Glutamatergic neuron (in vitro differentiated cells): ENCODE data around the gene TTC38. TPM values are rescaled to one million over a fixed set of nuclear protein-coding genes. Genes with fewer than 3 reads are reported as not detected.

ENCODE experiments used
- DNase-seq: peaks from one replicate; pipeline ENCODE4 v3.0.0; 2022
- H3K27ac Mint-ChIP-seq: one replicate; pipeline ENCODE4 v1.8.0; 2020; ENCODE audit warnings: mild to moderate bottlenecking, mixed read lengths, inconsistent platforms; ENCODE audit not compliant: unreplicated experiment
- H3K27me3 Mint-ChIP-seq: one replicate; pipeline ENCODE4 v1.8.0; 2020; ENCODE audit warnings: mild to moderate bottlenecking, moderate library complexity, mixed read lengths, inconsistent platforms; ENCODE audit not compliant: unreplicated experiment
- H3K36me3 Mint-ChIP-seq: one replicate; pipeline ENCODE4 v1.8.0; 2020; ENCODE audit warnings: mild to moderate bottlenecking, mixed read lengths, inconsistent platforms; ENCODE audit not compliant: unreplicated experiment
- H3K4me1 Mint-ChIP-seq: one replicate; pipeline ENCODE4 v1.8.0; 2020; ENCODE audit warnings: mild to moderate bottlenecking, low read depth, mixed read lengths, inconsistent platforms; ENCODE audit not compliant: unreplicated experiment
- H3K4me3 Mint-ChIP-seq: one replicate; pipeline ENCODE4 v1.8.0; 2020; ENCODE audit warnings: mild to moderate bottlenecking, mixed read lengths, inconsistent platforms; ENCODE audit not compliant: unreplicated experiment
- H3K9me3 Mint-ChIP-seq: one replicate; pipeline ENCODE4 v1.8.0; 2020; ENCODE audit warnings: mild to moderate bottlenecking, moderate library complexity, mixed read lengths, inconsistent platforms; ENCODE audit not compliant: unreplicated experiment
- total RNA-seq: library from RNA; stranded (reverse); fragmentation: NEBNext Ultra II Directional; extraction: Animal tissue kit (Norgen Biotek cat#: 25700); gene quantifications from one replicate; pipeline ENCODE4 v1.2.1, GENCODE V29; 2021; ENCODE audit not compliant: unreplicated experiment
- TF ChIP-seq, protein P1 (sequence below): fragments of 200-600 bp; sonication (generic); IDR thresholded peaks from one replicate; pipeline ENCODE4 v1.5.0; 2021; ENCODE audit not compliant: partially characterized antibody, unreplicated experiment

TTC38 gene
- total RNA-seq, 1 donor from 2014 or later = 12.5 TPM

DNA sequence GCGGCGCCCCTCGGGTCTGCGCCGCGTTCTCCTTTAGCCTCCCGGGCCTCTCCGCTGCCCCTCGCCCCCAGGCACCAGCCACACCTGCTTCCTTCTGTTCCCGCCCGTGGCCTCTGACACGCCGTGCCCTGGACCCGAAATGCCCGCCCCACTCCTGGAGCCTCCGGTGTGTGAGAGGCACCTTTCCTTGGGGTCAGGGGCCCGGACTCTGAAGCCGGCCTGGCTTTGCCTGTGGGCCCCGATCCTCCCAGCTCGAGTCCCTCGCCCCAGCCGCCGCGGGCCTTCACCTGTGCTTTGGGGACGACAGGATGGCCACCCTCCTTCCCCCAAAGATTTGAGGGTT, 17.1 kb upstream of the TTC38 start:
- Mint-ChIP-seq H3K36me3 (no peaks in the 10 kb centered on the region), H3K9me3 (peaks cover 2% of the 10 kb centered on the region), H3K27ac (peak overlapping the region; percentile 48), H3K27me3 (peaks cover 7% of the 10 kb centered on the region), H3K4me1 (no peaks in the 10 kb centered on the region), H3K4me3 (peak overlapping the region; percentile 85)
- TF ChIP-seq, protein P1, sequence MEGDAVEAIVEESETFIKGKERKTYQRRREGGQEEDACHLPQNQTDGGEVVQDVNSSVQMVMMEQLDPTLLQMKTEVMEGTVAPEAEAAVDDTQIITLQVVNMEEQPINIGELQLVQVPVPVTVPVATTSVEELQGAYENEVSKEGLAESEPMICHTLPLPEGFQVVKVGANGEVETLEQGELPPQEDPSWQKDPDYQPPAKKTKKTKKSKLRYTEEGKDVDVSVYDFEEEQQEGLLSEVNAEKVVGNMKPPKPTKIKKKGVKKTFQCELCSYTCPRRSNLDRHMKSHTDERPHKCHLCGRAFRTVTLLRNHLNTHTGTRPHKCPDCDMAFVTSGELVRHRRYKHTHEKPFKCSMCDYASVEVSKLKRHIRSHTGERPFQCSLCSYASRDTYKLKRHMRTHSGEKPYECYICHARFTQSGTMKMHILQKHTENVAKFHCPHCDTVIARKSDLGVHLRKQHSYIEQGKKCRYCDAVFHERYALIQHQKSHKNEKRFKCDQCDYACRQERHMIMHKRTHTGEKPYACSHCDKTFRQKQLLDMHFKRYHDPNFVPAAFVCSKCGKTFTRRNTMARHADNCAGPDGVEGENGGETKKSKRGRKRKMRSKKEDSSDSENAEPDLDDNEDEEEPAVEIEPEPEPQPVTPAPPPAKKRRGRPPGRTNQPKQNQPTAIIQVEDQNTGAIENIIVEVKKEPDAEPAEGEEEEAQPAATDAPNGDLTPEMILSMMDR = no peak
- DNase-seq = no peak

DNA sequence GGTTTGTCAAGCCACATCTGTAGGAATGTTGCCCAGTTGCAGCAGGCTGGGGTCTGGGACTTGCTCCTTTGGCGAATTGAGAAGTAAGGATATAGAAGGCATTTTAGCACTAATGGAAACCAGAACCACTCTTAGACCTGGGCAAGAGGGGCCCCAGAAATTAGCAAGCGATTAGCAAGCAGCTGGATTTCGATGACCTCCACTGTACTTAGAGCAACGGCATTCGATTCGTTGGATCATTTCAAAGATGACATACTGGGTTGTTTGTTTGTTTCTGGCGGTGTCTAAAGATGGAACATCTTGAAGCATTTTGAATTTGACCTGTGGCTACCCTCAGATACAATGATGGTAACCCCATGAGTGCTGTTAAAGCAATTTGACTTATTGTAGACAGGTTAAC, 16.5 kb upstream of the TTC38 start:
- H3K4me1 Mint-ChIP-seq = no peaks in the 10 kb centered on the region
- TF ChIP-seq, protein P1 = no peak
- peaks cover 7% of the 10 kb centered on the region for H3K27me3 Mint-ChIP-seq
- peaks cover under 1% of the 10 kb centered on the region for H3K36me3 Mint-ChIP-seq
- H3K4me3 Mint-ChIP-seq = peak overlapping the region; percentile 85
- DNase-seq = no peak
- H3K27ac Mint-ChIP-seq = no peak overlapping the region
- peaks cover 2% of the 10 kb centered on the region for H3K9me3 Mint-ChIP-seq

DNA sequence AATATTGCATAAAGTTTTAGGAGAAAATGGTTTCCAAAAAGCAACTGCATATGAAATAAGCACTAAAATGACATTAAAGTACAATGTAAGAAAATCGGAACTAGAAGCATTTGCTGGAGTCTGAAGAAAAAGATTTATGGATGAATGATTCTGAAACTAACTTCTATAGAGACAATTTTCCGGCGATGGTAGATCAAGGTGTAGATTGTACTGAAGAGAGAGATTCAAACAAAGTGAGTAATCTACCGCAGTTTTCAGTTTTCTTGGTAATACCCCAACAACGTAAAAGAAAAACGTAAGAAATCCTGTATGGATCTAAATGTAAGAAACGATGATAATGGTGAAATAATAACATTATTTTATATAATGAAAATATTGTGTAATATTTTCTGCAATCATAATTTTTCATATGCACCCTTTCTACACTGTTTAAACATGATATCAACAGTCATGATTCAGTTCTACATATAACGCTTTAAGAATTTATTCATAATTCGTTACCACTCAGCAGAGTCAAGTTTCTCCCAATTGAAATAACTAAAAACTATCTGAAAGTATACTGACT, 15.9 kb upstream of the TTC38 start:
- Mint-ChIP-seq H3K4me1 (no peaks in the 10 kb centered on the region), H3K4me3 (no peak overlapping the region), H3K27ac (no peak overlapping the region), H3K27me3 (peaks cover 7% of the 10 kb centered on the region), H3K9me3 (peaks cover 2% of the 10 kb centered on the region), H3K36me3 (peaks cover 7% of the 10 kb centered on the region)
- DNase-seq = no peak
- TF ChIP-seq, protein P1 = no peak

DNA sequence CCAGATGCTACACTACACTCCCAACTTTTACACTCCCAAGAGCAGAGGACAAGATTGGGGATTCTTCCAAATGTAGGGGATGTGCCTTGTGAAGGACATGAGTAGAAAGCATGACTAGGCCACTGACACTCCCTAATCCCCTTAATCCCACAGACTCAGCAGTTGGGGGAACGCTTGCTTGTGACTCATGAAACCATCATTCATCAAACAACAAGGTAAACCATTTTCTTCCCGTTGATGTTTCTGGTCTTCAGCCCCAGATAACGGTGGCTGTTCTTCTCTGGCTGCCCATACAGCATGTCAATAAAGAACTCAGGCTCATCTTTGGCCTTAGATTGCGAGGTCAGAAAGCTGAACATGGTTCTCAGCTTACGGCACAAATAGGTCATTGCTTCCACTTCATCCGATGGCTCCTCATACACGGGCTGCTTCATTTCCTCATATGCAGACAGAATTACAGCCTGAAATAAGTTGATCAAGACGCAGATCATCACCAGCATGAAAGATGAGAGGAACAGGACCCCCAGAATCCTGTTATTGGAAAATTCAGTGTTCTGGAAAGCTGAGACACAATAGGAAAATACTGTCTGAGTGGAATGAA, 11.3 kb upstream of the TTC38 start:
- Mint-ChIP-seq H3K27ac (no peak overlapping the region), H3K36me3 (peaks cover 28% of the 10 kb centered on the region), H3K4me1 (no peaks in the 10 kb centered on the region), H3K9me3 (no peaks in the 10 kb centered on the region), H3K4me3 (no peak overlapping the region), H3K27me3 (peaks cover 9% of the 10 kb centered on the region)
- no peak for DNase-seq
- TF ChIP-seq, protein P1 = no peak

DNA sequence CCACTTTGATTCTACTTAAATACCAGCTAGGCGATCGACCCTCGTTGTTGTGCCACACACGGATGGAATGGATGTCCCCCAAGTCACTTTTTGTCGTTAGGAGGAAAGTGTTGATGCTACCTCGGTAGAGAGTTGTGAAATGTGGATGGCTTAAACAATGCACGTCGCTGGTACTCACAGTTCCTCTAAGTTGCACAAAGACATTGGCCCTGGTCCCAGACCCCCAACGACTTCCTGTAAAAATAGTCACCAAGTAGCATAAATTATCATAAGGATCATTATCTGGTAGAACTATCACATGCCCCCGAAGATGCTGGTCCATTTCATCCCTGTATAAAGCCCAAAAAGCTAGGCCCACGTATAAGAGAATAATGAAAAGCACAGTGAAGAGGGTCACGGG, 8.4 kb upstream of the TTC38 start:
- Mint-ChIP-seq H3K4me3 (no peak overlapping the region), H3K27ac (no peak overlapping the region), H3K9me3 (peaks cover 6% of the 10 kb centered on the region), H3K27me3 (peaks cover 16% of the 10 kb centered on the region), H3K4me1 (no peaks in the 10 kb centered on the region), H3K36me3 (peaks cover 47% of the 10 kb centered on the region)
- TF ChIP-seq, protein P1 = no peak
- no peak for DNase-seq
